Fibroblast of lung (primary cell): ENCODE data around the gene MROH9.

ENCODE experiments used
- EZH2 ChIP-seq: IDR thresholded peaks from 2 replicates; pipeline ENCODE4 v1.5.1; 2012; ENCODE audit warnings: low read length, control low read depth, mild to moderate bottlenecking; ENCODE audit errors: missing control alignments
- TF ChIP-seq, protein P1 (sequence below), 2 donors: IDR thresholded peaks in 1 of 2; conservative IDR thresholded peaks in 1 of 2; 1 replicate in 1 of 2; 2 replicates in 1 of 2; pipeline ENCODE4 v1.5.1; 2011 to 2012; ENCODE audit warnings: low read length in 2 of 2, control low read depth in 1 of 2, inconsistent platforms in 1 of 2, low read depth in 1 of 2, mild to moderate bottlenecking in 1 of 2

DNA sequence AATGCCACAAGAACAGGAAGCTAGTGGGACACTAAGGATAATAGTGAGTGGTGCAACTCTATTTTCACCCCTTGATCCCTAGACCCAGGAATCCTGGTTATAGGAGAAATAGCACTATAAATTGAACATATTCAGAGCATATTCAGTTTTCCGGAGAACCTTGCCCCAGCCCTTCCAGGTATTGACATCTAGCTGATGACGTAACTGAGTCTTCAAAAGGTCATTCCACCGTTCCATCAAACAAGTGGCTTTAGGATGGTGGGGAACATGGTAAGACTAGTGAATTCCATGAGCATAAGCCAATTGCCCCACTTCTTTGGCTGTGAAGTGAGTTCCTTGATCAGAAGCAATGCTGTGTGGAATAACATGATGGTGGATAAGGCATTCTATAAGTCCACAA is 2.9 kb downstream of the MROH9 start:
- TF ChIP-seq, protein P1, sequence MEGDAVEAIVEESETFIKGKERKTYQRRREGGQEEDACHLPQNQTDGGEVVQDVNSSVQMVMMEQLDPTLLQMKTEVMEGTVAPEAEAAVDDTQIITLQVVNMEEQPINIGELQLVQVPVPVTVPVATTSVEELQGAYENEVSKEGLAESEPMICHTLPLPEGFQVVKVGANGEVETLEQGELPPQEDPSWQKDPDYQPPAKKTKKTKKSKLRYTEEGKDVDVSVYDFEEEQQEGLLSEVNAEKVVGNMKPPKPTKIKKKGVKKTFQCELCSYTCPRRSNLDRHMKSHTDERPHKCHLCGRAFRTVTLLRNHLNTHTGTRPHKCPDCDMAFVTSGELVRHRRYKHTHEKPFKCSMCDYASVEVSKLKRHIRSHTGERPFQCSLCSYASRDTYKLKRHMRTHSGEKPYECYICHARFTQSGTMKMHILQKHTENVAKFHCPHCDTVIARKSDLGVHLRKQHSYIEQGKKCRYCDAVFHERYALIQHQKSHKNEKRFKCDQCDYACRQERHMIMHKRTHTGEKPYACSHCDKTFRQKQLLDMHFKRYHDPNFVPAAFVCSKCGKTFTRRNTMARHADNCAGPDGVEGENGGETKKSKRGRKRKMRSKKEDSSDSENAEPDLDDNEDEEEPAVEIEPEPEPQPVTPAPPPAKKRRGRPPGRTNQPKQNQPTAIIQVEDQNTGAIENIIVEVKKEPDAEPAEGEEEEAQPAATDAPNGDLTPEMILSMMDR (conservative IDR thresholded peaks at IDR 0.05 in 1 of 2, IDR thresholded peaks at IDR 0.05 in 1 of 2; ENCODE audit: low read depth in 1 of 2, low read length in 2 of 2): no peak
- TF ChIP-seq EZH2: no peak
